Hepatic stellate cell (primary cell): ENCODE measurements around the gene CENPE.

Source experiments
- DNase-seq: peaks from one replicate; pipeline ENCODE4 v3.0.0; 2011; ENCODE audit warnings: low spot score

Gene CENPE

DNA sequence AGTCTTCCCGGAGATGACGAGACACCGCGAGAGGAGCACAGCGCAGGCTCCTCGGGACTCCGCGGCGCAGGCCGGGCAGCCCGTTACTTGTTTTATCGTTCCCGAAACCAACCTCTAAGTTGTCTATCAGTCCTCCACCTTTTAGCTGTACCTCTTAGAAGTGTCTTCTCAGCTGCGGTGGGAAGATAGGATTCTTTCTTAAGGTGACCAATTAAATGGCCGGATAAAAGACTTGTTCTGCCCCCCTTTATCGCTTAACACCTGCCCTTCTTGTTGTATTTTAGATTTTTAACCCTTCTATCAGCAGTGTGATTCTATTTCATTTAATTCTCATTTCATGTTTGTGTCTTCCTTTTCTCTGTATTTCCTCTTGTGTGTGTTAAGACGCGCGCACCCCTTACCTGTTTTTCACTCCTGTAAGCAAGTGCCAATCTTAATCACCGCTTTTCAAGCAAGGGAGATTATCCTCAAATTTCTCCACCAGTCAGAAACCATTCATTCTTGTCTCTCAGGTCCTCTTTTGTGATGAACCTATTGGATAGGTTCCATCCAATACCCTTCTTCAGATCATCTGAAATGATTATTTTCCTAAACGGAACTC is 121.3 kb downstream of the CENPE start, which contains the start of gene SLC9B2:
Gene SLC9B2, minus strand, starts transcription at position 15 of the 601 bp plus-strand sequence. CDS start 9,211 bp downstream, outside the sequence.
- no peak for DNase-seq

DNA sequence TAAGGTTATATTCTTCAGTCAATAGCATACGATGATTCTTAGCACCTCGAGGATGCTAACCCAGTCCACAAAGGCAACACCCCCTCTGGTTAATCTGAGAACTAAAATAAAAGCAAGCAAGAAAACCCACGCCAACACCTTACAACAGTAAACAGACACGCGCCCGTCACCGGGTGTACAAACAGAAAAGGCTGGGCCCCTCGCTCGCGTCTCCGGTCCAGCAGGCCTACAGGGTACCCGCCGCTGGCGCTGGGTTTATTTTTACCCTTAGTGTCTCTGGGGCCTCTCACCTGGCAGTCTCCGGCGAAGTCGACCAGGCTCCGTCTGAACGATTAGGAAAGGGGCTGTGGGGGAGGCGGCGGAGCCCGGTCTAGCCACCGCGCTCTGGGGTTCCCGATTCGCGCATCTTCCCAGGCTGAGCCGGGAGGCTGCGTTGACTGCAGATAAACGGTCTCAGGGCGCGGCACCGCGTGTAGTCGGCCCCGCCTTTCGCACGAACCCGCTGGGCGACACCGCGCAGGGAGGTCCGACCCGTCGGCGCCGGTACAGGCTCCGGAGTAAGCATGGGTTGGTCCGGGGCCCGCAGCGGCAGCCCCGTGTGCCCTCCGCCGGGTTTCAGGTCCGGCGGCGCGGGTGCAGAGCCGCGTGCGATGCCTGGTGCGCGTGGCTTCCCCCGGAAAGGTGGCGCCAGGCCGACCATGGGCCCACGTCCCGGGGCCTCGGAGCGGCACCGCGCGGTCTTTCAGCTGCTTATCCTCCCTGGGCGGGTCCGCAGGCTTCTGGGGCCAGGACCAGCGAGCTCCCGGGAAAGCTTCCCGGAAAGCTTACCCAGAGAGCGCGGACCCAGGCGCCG is 122.0 kb downstream of the CENPE start:
- DNase-seq: peak; percentile 55

DNA sequence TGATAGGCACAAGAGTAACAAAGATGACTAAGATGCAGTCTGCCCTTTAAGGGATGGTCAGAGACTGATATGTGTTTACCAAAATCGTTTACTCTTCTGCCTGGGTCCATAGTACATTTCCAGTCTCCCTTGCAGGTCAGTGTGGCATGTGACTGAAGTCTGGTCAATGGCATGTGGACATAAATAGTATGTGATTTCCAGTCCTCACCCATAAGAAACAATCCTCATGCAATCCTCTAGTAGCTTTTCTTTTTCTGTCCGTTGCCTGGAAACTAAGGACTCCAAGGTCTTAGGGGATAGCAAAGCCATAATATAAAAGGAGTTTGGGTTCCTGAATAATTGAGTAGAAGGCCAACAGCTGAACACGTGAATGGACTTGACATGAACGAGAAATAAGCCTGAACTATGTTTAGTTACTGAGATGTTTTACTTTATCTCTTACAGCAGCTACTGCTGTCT is 122.7 kb downstream of the CENPE start:
- DNase-seq: peak; percentile 51

DNA sequence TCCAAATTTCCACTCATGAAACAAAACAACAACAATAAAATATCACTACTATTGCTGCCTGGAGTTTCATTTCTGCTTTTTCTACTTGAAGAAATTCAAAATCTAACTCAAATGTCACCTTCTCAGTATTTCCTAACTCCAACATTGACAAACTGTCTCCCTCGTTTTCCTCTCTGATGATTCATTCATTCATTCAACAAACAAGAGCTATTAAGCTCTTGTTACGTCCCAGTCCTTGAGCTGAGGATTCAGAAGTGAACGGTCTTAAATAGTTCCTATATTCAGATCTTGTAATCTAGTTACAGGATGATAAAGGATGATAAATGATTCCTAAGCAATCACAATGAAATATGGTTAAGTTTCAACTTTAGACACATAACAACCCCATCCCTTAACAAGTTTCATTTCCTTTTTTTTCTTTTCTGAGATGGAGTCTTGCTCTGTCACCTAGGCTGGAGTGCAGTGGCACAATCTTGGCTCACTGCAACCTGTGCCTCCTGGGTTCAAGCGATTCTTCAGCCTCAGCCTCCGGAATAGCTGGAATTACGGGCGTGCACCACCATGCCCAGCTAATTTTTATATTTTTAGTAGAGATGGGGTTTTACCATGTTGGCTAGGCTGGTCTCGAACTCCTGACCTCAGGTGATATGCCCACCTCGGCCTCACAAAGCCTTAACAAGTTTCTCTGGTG is 123.3 kb downstream of the CENPE start:
- no peak for DNase-seq

DNA sequence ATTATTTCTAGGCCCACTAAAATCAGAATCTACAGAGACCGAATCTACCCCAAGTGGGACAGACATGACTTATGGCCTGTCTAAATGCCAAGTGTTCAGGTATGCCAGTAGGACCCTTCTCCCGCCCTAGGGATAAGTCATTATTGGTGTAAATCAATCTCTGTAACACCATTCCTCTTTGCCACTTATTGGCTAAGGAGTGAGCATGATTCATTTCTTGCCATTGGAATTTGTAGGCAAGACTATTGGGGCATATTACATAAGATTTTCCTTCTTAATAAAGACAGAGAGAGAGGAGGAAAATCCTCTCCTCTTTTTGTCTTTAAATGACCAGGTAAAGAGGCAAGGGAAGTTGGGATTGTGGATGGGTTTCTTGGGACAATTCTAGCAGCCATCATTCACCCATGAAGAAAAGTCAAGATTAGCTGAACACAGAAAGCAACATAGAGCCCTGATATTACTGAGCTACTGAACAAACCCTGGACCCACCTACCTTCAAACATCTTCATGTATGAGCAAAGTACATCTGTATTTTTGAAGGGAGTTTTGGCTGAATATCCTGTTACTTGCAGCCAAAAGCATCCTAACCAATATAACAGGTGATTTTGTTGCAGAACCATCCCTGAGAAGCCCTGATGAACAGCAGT is 124.2 kb downstream of the CENPE start:
- no peak for DNase-seq

DNA sequence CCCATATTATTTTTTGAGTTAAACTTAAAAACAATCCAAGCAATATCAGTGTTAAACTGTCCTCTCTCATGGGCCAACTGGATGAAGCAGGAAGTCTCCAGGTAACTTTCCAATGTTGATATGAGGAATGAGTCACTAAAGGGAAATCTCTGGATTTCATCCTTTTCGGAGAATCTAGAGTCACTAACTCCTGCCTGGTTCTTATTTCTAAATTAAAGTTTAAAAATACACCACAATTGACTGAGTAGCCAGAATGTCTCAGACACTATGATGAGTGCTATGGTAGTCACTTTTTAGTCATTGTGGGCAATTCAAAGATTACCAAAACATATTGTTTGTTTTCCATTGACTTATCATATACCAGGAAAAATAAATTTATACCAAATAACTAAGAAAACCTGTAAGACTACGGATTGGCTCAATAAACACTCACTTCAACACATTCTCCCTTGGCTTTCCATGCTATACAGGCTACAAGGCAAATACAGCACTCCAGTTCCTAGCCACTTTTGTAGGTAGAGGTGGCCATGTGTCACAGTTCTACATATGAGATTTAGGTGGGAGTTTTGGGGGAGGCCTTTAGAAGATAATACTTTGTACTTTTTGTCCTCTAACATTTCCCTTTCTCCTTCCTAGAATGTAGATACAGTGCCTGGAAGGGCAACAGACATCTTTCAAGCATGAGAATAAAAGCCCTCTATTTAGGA is 130.1 kb downstream of the CENPE start:
- DNase-seq: no peak

DNA sequence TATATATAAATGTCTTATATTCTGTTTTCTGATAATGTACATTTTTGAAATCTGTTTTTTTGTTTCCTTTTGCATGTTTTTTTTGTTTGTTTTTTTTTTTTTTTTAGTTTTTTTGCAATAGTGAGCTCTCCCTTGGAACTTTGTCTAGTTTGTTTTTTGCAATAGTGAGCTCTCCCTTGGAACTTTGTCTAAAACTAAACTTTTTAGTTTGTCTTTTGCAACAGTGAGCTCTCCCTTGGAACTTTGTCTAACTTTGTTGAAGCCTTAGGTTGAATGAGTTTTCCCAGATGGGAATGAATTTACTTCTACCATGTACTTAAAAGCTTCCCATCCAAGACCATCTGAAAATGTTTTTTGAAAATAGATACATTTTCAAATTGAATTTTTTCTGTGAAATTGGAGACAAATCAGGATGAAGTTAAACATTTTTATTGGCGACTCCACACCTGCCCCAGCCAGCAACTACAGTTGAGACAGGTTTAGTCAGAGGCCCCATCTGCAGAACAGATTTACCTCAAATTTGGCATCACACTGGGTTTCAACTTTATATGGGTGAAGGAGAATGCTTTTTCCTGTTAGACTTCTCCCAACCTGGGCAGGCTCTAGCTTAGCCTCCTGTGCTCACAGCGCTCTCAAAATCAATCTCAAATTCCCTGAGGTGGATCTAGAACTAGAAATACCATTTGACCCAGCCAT is 137.5 kb downstream of the CENPE start:
- DNase-seq: no peak
